HG03066 (cell line): ENCODE data around the gene PNMA8B.
"Not testable (repeated sequence)": the region's sequence is repeated elsewhere in the genome, so short reads cannot be mapped to it uniquely, and the experiment has no call there.

Experiments used
- ATAC-seq: cut with Tn5 transposase; IDR thresholded peaks from one replicate; pipeline ENCODE4 v1.9.1; 2021; ENCODE audit warnings: low read depth; ENCODE audit not compliant: unreplicated experiment

PNMA8B gene, protein sequence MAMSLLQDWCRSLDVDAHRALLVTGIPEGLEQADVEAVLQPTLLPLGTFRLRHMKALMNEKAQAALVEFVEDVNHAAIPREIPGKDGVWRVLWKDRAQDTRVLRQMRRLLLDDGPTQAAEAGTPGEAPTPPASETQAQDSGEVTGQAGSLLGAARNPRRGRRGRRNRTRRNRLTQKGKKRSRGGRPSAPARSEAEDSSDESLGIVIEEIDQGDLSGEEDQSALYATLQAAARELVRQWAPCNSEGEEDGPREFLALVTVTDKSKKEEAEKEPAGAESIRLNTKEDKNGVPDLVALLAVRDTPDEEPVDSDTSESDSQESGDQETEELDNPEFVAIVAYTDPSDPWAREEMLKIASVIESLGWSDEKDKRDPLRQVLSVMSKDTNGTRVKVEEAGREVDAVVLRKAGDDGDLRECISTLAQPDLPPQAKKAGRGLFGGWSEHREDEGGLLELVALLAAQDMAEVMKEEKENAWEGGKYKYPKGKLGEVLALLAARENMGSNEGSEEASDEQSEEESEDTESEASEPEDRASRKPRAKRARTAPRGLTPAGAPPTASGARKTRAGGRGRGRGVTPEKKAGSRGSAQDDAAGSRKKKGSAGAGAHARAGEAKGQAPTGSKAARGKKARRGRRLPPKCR

DNA sequence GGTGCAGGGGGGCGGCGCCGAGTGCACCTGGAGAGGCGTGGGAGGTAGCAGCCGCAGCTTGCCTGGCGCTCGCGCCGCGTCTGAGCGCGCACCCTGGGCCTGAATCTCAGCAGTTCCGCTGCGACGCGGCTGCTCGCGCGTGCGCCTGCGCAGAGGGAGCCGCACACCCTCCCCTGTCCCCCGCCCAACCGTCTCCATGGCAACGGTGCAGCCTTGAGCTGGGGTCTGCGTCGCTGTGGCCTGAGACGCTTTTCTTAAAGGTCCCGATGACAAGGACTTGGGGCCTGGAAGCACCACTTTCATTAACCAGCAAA is at the start of gene PNMA8B:
PNMA8B (minus strand) TSS at position 82 of the 314 bp plus-strand sequence. CDS start 402 bp downstream, outside the sequence.
- ATAC-seq, result no peak

DNA sequence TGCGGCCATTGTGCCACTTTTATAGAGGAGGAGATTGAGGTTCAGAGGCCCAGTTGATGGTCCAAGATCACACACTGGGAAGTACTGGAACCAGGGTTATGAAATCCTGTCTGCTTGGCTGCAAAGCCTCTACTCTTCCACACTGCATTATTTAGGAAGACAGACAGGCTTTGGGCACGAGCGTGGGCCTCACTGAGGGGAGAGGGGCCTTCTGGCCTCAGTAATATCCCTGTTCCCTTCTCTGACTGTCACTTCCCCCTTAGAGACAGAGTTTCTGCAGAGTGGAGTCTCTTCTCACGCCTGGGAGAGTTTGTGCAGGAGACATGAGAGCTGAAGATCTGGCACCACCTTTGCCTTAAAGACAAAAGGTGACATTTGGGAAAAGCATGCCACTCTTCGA is 49.0 kb upstream of the PNMA8B start:
- no peak for ATAC-seq

DNA sequence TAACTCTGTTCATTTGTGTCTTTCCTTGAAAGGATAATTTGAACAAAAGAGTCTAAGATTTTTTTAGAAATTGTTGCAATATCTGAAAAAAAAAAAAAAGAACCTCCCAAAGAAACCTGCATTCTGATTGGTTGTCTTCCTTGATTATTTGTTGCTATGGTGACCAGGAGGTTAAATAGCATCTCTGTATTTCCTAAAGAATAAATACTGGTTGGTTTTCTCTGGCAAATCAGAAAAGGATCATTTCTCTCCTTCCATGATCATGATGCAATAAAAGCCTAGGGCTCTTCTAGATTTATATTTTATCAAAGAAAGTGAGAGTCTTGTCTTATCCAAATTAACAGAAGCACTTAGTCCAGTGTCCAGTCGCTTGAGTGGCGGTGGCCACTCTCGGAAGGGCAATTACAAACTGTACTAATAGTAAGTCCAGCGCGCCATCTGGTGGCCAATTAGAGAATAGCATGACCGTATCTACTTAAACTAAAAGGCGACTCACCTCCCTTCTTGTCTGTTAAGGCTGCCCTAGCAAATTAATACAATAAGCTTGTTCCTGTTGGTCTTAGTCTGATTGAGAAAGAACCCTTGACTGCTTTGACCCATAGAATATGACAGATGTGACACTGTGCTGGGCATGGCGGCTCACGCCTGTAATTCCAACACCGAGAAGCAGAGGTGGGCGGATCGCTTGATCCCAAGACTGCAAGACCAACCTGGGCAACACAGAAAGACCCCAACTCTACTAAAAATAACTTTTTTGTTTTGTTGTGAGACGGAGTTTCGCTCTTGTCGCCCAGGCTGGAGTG is 47.0 kb upstream of the PNMA8B start:
- no peak for ATAC-seq

DNA sequence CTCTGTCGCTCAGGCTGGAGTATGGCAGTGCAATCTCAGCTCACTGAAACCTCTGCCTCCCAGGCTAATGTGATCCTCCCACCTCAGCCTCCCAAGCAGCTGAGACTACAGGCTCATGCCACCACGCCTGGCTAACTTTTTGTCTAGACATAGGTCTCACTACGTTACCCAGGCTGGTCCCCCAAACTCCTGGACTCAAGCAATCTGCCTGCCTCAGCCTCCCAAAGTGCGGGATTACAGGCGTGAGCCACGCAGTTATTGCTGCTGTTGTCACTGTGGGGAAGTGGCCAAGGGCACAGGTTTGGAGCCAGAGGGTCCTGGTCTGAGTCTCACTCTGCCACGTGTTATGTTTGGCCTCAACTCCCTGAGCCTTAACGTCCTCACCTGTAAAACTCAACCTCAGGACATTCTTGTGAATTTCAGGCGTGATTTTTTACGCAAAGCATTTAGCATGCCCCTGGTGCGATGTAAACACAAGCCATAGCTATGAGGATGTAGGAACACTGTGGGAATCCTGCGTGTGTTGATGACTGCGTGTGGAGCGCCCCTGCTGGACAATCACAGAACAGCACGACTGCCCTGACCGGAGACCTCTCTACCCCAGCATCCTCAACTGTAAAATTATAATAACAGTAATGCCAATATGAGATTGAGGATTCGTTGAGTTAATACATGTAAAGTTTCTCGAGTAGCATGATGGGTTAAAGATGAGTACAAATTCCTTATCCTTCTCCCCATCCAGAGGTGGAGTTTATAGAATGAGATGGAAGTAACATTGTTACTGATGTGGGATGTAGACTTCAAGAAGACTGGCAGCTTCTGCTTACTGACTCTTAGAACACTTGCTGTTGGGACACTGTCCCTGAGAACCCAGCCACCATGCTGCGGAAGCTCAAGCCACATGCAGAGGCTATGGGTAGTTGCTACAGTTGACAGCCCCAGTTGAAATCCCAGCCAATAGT is 41.8 kb upstream of the PNMA8B start:
- no peak for ATAC-seq

DNA sequence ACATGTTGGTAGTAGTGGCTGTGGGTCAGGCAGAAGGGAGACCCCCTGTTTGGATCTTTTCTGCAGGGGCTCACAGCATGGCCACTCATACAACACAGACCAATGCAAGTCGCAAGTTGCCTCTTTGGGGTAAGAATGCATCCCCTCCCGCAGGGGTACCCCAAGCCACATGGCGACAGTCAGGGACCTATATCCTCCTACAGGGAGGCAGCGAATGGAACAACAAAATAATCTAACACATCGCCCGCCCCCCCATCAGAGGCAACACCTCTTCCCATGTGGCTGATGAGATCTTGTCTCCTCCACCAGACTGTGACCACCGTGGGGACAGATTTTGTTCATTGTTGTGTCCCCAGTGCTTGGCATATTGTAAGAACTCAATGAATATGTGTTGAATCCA is 40.7 kb upstream of the PNMA8B start:
- ATAC-seq, result no peak

DNA sequence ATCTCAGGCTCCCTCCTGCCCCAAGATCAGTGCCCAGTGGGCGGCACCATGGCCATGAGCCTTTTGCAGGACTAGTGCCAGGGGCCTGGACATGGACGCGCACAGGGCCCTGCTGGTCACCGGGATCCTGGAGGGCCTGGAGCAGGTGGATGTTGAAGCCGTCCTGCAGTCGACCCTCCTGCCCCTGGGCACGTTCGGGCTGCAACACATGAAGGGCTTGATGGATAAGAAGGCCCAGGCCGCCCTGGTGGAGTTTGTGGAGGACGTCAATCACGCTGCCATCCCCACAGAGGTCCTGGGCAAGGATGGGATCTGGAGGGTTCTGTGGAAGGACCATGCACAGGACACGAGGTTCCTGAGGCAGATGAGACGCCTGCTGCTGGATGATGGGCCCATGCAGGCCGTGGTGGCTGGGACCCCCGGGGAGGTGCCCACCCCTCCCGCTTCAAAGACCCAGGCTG is 38.0 kb upstream of the PNMA8B start:
- ATAC-seq, result no peak

DNA sequence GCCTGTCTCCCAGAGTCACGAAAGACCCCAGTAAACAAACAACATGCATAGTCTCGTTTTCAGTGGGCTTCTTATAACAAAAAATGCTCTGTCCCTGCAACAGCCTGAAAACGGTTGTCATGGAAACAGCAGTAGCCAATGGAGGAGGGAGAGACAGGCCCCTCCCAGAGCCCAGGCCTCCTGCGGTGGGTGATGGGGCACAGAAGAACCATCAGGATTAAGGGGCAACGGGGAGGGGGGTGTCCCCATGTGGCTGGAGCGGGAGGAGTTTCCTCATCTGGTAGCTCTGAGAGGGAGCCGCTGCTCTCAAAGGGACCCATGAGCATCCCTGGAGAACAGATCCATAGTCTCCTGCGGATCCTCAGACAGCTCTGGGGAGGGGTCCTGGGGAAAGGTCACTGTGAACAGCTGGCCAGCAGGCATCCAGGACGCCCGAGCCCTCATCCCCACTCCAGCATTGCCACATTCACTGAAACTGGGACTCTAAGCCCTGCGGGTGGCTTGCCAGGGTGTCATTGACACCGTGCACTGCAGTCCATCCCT is 37.5 kb upstream of the PNMA8B start:
- no peak for ATAC-seq

DNA sequence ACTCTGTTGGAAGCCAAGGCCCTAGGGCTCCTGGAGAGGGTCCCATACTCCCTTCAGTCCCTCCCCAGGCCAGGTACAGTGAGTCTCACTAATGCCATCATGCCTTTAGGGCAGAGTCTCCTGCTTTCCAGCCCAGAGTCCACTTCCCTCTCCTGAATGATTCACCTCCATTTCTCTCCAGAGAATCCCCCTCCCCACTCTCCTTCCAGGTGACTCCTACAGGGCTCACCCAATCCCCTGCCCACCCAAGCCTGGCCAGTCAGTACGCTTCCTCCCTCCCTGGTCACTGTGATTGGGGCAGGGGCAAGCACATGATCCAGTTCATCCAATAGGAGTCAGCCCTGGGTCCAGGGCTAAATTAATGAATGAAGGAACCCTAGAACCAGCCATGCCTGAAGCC is 35.0 kb upstream of the PNMA8B start:
- ATAC-seq, result no peak

DNA sequence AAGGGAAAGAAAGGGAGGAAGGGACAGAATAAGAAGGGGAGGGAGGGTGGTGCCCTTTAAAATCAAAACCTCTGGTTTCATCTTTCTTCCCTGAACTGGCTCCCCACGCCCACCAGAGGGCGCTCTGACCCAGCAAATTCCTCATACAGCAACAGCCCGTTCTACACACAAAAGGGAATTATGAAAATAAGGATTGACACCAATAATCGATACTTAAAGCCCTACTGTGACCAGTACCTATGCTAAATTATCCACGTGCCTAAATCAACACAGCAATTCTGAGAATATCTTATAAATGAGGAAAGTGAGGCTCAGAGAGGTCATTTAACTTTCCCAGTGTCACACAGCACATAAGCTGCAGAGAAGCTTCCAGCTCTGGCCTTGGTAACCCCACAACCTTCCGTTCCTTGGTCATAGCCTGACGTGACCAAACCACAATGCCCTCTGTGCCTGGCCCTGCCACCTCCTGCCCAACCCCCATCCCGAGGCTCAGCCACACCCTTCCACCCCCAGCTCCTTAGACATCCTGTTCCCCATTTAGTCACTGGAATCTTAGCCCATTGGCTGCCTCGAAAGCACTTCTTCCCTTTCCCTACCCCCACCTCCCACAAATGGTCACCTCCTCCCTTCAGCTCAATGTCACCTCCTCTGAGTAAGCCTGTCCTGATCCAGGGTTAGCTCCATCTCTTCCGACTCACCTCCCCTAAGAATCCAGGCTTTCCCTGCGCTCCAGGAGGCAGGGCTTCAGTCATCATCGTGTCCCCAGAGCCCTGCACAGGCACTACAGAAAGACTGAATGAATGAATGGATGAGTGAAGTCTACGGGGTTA is 34.2 kb upstream of the PNMA8B start:
- no peak for ATAC-seq

DNA sequence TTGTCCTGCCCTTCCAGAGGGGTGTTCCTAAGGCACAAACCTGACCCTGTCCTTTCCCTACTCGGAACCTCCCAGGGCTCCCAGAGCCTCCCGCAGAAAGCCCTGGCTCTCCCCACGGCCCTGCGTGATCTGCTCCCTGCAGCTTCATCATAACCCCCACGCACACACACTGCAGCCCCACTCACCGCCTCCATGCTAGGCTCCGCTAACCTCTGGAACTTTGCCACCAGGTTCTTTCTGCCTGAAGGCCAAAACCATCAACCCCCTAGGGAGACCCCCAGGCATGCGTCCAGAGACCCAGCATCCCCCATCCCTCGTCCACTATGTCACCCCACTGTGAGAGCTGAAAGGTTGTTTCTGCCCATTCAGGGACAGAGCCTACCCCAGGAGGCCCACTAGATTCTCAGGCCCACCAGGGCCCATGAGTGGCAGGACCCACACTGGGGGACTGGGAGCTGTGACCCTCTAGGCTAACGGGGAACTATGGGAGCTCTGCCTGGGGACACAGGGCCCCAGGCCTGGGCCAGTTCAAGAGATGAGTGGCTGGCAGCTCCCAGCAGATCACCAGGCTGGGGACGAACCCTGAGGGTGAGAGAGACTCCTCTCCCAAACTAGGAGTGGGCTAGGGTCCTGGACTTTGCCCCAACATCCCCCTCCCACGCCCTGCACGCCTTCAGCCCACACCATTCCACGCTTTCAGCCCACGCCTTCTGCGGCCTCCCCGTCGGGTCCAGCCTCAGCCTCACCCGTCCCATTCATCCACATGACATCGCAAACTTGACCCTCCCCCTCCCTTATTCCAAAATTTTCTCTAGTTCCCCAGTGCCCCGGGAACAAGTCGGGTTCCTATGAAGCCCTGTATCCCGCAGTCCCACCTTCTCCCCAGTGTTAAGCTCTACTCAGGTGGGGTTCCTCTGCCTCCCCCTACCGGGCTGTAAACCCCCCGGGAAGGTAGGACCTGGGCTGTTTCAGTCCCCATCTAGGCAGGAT is 33.2 kb upstream of the PNMA8B start:
- ATAC-seq, result no peak

DNA sequence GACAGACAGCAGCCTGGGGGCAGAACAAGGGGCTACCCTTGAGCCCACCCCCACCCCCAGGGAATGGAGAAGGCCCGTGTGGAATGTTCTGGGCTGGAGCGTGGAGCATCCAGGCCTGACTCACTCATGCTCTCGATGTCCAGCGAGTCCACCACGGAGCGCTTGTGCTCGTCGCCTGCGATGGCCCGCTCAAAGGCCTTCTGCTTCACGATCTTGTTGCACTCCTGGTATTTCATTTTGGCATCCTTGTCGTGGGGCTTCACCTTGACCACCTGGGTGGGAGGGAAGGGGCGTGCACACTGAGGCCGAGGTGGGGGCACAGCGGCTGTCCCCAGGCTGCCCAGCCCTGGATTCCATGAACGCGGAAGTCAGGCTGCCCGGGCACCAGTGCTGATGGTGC is 31.1 kb upstream of the PNMA8B start:
- not testable (repeated sequence) for ATAC-seq

DNA sequence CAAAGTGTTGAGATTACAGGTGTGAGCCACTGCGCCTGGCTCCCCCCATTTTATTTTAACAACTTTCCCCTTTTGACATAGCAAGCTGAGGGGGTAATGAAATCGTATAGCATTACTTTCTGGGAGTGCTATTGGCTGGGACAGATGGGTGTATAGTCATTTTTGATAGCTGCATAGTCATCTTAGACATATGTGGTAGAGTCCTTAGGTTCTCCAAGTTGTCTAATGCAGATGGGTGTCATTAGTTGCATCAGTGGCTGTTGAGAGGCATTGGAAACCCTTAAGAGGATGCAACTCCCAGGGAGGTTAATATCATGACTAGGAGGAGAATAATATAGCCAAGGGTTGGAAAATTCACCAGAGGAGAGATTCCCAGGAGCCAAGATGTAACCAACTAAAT is 28.6 kb upstream of the PNMA8B start:
- ATAC-seq, result no peak

DNA sequence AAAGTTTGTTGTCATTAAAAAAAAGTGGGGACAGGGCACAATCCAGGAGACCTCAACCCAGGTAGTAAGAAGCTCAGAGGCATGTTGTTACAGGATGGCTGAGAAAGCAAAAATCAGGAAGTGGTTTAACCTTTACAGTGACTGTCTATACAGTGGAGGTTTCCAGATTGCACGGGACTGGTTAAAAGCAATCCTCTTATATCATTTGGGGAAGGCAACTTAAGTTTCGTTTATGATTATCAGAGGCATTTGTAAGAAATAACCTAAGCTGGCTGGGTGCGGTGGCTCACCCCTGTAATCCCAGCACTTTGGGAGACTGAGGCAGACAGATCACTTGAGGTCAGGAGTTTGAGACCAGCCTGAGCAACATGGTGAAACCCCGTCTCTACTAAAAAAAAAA is 27.3 kb upstream of the PNMA8B start:
- ATAC-seq, result not testable (repeated sequence)

DNA sequence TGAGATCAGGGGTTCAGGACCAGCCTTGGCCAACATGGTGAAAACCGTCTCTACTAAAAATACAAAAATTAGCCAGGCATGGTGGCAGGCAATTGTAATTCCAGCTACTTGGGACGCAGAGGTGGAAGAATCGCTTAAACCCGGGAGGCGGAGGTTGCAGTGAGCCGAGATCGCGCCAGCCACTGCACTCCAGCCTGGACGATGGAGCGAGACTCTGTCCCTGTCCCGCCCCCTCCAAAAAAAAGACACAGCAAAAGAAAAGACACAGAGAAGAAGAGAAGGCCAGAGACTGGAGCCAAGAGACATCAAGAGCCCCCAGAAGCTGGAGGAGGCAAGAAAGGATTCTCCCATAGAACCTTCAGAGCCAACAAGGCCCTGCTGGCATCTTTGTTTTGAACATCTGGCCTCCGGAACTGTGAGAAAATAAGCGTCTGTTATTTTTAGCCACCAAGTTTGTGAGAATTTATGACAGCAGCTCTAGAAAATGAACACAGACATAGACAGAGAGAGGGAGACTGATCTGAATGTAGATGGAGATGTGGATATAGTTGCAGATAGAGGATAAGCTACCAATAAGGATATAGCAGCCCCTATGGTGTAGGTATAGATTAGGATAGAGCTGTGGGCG is 25.7 kb upstream of the PNMA8B start:
- no peak for ATAC-seq

DNA sequence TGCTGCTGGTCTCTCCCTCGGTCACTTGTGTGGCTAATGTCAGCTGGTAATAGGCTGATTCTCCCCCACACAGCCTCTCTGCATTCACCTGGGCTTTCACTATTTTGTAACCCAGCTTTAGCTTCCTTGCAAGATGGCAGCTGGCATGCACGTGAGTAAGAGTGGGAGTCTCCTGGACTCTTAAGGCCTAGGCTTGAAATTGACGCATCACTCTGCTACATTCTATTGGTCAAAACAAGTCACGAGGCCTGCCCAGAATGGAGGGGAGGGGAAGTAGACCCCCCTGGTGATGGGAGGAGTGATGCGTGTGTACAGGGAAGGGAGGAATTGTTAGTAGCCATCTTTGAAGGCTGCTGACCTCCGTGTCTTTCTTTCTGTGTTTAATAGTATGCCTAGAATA is 24.9 kb upstream of the PNMA8B start:
- no peak for ATAC-seq

DNA sequence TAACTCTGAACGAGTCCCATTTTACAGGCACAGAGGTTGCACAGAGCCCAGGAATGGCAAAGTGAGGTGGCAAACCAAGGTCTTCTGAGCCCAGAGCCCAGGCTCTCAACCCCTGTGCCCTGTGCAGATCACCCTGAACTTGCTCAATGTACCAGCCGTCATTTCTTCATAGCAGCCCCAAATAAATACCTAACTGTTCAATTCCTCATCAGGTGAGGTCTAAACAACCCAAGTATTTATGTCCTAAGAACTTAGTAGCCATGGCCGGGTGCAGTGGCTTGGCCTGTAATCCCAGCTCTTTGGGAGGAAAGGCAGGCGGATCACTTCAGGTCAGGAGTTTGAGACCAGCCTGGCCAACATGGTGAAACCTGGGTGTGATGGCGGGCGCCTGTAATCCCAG is 21.8 kb upstream of the PNMA8B start:
- ATAC-seq, result no peak

DNA sequence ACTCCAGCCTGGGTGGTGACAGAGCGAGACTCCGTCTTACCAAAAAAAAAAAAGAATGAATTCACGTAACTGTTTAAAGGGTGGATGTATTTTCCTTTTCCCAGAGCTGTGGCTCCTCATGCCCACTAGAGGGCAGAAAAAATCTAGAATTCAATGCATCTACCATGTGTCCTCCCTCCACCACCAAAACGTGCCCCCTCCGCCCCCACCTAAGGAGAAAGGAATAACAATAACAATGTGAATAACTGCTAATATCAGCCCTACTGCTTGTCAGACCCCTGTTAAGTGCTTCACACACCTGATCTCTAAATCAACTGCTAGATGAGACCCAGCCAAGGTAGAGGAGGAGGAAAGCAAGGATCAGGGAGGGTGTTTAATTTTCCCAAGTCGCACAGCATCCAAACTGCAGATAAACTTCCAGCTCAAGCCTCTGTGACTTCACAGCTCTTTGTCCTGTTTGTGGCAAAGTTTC is 20.2 kb upstream of the PNMA8B start:
- ATAC-seq, result no peak

DNA sequence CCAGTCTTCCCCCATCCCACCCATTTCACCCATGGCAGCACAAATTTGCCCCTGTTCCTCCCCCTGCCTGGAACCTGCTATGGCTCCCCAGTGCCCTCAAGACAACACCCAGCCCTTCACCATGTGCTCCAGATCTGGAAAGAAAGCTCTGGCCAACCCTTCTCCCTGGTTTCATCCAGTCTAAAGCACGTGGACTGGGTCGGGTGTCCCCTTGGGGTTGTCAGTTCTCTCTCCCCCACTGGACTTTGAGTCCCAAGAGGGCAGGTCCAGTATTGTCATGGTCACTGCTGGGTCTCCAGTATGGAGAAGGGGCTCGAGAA is 19.6 kb upstream of the PNMA8B start:
- no peak for ATAC-seq
